Stimulated activated CD4-positive, alpha-beta T cell treated with anti-CD3 and anti-CD28 coated beads, Interleukin-15, amount 100 ng/mL, for 1 hour (primary cell): ENCODE results near the gene RNGTT.
"Not testable (repeated sequence)": the region's sequence is repeated elsewhere in the genome, so short reads cannot be mapped to it uniquely, and the experiment has no call there.

Experiments
- DNase-seq, 2 donors: peaks; one replicate each; pipeline ENCODE4 v3.0.0-alpha.2; 2020; ENCODE audit warnings: low read depth in 1 of 2, low spot score in 1 of 2

The RNGTT gene

GRCh38 chr6:88963139-88964090 lies at the start of gene RNGTT:
TSS of gene RNGTT (minus strand) at chr6:88963618. CDS start at chr6:88963409, 209 bp downstream.
- peak; percentile 95 to 98 for DNase-seq

DNA sequence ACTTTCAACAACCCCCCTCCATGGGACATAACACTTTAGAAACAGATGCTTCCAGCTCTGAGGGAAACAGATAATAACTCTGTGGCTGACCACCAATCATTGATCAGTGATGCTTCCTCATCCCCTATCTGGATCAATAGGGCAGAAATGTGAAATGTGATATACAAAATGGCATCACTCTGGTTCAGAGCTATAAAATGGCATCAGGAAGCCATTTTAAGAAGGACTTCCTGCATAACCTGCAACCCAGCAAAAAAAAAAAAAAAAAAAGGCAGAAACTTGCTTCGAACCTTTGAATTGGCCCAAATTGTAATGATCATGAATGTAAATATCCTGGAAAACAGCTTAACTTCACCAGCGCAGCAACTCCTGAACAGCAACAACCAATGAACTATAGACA lies 48.0 kb upstream of the RNGTT start:
- DNase-seq: no peak

GRCh38 chr6:89010825-89011224 lies 47.4 kb upstream of the RNGTT start:
- DNase-seq: no peak

GRCh38 chr6:89009624-89010059 lies 46.2 kb upstream of the RNGTT start:
- no peak for DNase-seq

GRCh38 chr6:89008815-89009374 lies 45.5 kb upstream of the RNGTT start:
- DNase-seq: no peak

- no peak for DNase-seq
These were observed 44.8 kb upstream of the RNGTT start for GRCh38 chr6:89008001-89008814.

GRCh38 chr6:89007209-89008000 lies 44.0 kb upstream of the RNGTT start:
- no peak for DNase-seq

GRCh38 chr6:89002523-89002922 lies 39.1 kb upstream of the RNGTT start:
- DNase-seq: no peak

DNA sequence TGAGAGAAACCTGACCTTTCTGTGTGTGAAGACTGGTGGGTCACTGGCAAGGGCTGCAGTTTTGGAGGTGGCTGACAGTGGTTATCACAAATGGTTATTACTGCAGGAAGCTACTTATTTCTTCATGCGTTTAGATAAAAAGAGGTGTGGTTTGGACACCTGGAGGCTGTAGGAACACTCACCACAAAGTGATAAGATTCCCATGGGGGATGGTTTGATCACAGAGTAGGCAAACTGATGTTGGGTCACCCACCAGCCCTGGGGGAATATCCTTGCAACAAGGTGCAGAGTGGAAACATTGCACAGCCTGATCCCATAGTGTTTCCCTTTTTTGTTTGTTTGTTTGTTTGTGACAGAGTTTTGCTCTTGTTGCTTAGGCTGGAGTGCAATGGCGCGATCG lies 33.9 kb upstream of the RNGTT start:
- no peak for DNase-seq

DNA sequence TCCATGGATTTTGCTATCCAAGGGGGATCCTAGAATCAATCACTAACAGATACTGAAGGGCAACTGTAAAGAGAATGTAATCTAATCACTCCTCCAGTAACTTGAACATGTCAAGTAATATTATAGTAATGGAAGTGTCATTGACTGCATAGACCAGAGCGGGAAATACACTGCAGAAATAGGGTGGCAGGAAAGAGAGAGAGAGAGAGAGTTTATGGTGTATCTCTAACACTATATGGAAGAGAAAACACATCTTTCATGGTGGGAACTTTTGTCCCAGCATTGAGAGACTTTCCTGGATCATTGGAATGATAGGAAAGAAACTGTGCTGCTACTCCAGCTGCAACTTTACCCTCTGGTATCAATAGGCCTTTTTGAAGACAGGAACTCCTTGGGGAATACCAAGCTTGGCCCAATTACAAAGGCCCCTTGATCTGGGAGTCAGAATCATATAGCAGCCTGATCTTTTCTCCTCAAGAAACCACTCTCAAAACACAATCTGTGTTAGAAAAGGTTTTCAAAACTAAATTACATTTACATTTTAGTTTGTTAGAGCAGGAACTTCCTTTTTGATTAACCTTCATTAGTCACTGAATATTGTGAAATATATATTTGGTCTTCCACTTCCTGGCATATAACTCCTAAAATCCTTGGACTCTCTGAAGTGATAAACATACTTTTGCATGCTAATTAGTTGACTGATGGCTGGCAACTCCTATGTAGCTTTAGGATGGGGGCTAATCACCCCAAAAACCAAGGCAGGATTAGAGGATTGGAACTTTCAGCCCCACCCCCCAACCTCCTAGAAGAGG lies 29.5 kb upstream of the RNGTT start:
- DNase-seq: no peak

DNA sequence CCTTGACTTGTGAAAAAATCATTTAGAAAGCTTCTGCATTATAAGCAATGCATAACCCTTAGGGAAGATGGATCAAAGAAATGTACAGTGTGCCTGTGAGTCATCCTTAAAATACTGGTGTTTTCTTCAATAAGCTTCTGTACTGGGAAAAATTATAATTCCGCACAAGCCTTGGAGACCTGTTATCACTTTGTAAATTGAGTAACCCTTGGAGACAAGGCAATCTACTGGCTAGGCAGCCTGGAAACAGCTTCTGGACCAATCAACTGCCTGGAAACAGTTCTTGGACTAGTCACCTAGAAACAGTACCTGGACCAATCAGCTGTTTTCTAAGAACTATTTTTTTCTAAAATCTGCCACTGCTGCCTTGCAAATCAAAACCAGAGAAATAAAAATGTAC lies 25.8 kb upstream of the RNGTT start:
- no peak for DNase-seq

GRCh38 chr6:88987922-88988321 lies 24.5 kb upstream of the RNGTT start:
- no peak for DNase-seq

- DNase-seq: no peak
These were observed 22.5 kb upstream of the RNGTT start for GRCh38 chr6:88985901-88986300.

- no peak for DNase-seq
These were observed 21.2 kb upstream of the RNGTT start for GRCh38 chr6:88984606-88985005.

DNA sequence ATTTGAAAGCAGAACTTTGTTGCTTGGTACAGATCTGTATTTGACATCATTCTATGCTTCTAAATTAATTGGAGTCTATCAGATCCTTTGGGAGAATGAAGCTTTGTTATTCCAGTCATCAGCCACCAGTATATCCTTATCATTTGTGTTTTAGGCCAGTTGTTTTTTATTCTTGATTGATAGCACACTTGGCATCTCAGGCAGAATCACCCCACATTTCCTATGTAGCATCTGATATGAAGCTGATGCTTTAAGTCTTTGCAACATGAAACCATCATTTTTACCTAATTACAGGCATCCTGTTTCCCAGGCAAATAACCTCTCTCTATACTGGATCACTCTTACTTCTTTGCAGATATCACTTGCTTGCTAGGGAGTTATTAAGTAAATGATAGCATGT lies 20.7 kb upstream of the RNGTT start:
- no peak for DNase-seq

DNA sequence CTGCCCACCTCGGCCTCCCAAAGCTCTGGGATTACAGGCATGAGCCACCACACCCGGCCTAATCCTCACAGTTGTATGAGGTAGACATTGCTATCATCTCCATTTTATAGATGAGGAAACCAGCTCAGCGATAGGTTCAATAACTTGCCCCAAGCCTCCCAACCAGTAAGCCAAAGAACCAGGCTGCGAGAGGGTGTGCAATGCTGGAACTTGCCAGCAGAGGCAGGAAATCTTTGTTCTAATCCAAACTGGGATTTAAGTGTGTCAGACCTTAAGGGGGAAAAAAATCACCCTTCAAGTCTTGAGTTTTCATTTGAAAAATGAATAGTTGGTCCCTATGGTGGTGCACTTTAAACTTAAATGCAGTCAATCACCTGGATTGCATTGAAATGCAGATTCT lies 20.1 kb upstream of the RNGTT start:
- DNase-seq: no peak

- DNase-seq: not testable (repeated sequence)
These were observed 19.7 kb upstream of the RNGTT start for GRCh38 chr6:88983129-88983528.

DNA sequence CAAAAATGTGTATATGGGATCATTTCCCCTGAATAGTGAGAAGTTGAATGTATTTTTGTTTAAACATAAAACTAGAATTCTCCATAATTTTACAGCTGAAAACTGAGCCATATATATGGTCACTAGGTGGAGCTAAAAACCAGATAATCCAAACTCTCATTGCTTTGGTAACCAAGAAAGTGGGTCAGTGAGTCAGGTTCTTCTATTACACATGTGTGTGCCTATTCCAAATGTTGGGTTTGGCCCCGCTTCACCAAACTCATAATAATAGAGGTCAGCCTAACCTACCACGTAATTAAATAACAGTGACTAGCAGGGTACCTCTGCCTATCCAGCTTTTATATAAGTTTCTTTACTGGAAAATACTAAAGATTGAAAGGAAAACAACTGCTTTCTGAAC lies 19.3 kb upstream of the RNGTT start:
- DNase-seq: no peak

GRCh38 chr6:88975369-88975768 lies 12.0 kb upstream of the RNGTT start:
- DNase-seq: no peak
